Hepatocyte (in vitro differentiated cells): ENCODE measurements around the gene CUX1.

ENCODE experiments used
- CTCF ChIP-seq: fragments of 200-600 bp; sonication (generic); IDR thresholded peaks from 2 replicates; pipeline ENCODE4 v1.5.1; 2016; ENCODE audit warnings: antibody characterized with exemption, mild to moderate bottlenecking; ENCODE audit not compliant: poor library complexity
- EZH2 ChIP-seq: fragments of 200-600 bp; sonication (generic); IDR thresholded peaks from 2 replicates; pipeline ENCODE4 v1.6.1; 2016; ENCODE audit warnings: antibody characterized with exemption, mild to moderate bottlenecking, borderline replicate concordance

- TF ChIP-seq EZH2 (no peak), CTCF (no peak)
Observed at GRCh38 chr7:102120666-102121195, 303.3 kb downstream of the CUX1 start.
